Middle frontal gyrus (tissue), 1 donor: ENCODE data around the gene ARHGDIG.
A peak's percentile ranks its signal among the peaks of the same experiment; 100 is the strongest.

Experiments
- DNase-seq: peaks from one replicate; pipeline ENCODE4 v3.0.0-alpha.2; 2015; ENCODE audit warnings: low spot score; ENCODE audit errors: extremely low spot score

ARHGDIG gene

DNA sequence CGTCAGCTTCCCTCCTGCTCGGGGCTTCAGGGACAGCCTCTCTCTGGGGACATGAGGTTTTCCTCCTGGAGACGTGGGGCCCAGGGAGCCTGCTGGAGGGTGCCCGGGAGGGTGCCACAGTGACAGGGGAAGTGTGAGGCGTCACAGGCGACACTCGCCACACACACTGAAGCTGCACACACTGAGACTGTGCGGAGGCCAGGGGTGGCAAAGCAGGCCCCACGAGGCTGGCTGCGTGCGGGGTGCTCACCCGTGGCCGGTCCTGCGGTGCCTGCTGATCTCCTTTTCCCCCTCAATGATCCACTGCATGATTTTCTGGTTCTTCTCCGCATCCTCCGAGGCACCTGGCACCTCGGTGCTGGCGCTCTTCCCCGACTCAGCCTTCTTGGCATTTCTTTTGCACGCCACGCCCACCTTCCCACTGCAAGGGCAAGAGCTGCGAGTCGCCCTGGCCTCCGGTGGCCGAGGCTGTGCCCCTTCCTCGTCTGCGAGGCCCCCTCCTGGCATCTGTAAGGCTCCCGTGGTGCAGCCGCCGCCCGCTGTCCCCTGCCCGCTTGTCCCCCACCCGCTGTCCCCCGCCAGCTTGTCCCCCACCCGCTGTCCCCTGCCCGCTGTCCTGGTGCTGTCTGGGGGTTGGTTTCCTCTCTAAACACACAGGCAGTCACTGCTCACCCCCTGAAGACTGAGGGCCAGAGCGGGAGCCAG, 16.6 kb downstream of the ARHGDIG start:
- DNase-seq = no peak

DNA sequence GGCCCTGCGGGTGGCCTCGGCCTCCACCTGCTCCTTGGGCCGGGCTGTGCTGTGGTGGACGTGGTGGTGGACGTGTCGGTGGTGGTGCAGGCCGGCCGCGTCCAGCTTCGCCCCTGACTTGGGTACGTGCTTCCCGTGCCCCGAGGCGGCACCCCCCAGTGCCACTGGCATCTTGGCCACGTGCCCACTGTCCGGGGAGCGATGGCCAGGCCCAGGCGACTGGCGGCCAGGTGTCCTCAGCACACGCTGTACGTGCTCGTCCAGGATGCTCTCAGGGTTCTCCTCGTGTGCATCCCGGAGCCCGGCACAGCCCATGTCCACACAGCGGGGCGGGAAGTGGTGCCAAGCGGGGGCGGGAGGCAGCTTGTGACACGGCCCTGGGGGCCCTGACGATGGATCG, 17.4 kb downstream of the ARHGDIG start:
- DNase-seq = no peak

GRCh38 chr16:301235-301634, 20.8 kb downstream of the ARHGDIG start:
- DNase-seq = no peak

GRCh38 chr16:301950-302349, 21.6 kb downstream of the ARHGDIG start:
- DNase-seq = no peak

- no peak for DNase-seq
Measured at GRCh38 chr16:303760-304505, 23.5 kb downstream of the ARHGDIG start.

GRCh38 chr16:305916-306626, 25.7 kb downstream of the ARHGDIG start:
- no peak for DNase-seq

DNA sequence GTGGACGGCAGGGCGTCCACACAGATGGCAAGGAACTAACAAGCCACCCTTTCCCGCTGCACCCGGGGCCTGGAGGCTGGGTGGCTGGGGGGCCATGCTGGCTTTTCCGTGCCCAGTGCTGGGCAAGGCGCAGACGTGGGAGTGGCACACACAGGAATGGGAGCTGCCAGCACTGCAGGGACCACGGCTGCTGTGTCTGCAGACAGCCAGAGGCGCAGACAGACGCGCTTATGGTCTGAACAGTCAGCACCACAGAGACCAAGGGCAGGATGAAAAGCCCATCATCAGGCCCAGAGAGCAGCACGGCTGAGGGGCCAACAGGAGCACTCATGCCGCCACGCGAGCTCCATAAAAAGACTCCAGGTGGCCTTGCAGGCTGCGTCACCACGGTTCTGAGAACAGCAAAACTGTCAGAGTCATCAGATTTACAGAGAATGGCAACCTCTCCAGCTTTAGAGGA, 26.6 kb downstream of the ARHGDIG start:
- DNase-seq = peak; percentile 46

DNA sequence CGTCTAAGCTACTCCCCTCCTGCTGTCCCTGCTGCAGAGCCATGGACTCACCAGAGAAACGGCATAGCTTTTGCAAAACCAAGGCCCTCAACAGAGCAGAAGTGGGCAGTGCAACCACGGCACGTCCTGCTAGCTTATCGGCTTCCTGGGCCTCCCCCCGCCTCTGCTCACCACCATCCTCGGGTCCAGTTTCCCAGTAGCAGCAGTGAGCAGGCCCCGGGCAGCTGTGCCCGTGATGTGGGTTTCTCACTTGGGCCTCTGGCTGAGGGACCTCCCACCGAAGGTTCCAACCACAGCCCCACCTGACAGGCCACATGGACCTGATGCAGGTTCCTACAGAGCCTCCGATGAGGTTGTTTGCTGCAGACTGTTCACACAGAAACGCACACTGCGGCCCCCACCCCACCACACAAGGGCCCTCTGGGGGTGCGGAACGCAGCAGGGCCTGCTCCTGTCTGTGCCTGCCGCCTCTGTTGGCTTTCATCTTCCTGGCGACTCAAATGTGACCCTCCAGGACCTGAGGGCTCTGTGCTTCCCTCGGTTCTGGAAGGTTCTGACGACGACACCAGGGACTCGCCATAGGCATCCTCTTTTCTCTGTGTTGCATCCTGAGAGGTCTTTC, 27.4 kb downstream of the ARHGDIG start:
- DNase-seq = no peak

DNA sequence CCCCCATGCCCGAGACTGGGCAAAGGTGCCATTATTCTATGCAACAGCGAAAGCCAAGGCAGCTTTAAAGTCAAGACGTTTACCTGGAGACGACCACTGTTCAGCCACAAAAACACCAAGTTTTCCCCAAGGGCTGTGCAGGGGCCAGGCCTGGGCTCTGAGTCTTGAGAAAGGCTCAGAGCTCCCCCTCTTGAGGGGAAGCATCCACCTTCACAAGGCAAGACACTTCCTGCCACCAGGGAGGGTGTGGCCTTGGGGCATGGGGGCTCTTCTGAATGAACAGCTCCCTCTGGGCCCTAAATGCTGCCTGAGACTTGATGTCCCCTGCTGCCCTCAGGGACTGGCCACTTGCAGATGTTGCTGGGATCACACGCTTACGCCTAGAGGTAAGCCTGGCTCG, 29.1 kb downstream of the ARHGDIG start:
- DNase-seq = no peak

- no peak for DNase-seq
Measured at GRCh38 chr16:311725-312124, 31.3 kb downstream of the ARHGDIG start.

DNA sequence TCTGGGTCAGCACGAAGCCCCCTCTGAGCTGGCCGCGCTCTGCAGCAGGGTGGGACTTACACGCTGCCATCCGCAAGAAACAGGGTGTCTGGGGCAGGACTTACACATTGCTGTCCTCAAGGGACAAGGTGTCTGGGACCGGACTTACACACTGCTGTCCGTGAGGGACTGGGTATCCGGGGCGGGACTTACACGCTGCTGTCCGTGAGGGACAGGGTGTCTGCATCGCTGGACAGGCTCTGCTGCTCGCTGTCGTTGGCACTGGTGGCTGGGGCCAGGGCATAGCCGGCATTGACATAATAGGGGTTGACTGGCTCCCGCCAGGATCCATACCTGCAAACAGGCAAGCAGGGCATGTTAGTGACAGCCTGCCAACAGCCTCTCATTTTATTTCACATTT, 34.0 kb downstream of the ARHGDIG start:
- DNase-seq = no peak

DNA sequence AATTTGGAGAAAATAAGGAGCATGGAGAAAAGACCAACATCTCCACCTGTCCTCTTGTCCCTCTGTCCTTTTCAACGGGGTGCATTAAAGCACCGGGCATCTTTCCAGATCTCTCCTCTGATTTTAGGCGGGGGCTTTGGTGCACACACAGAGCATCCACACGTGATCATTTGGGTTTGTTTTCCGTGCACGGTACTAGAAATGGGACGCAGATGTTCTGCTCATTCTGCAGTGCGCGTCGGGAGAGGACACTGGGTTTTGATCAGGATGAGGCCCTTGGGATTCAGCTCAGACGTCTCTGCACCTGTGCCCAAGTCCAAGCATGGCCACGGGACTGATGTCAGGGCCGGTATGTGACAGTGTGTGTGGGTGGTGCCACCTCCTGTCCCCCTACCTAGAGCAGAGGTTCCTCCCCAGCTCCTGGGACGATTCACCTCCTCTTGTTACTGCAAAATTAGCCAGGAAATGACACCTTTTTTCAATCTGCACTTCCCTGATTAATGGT, 34.5 kb downstream of the ARHGDIG start:
- no peak for DNase-seq

GRCh38 chr16:316741-317464, 36.5 kb downstream of the ARHGDIG start:
- no peak for DNase-seq

- no peak for DNase-seq
Measured at GRCh38 chr16:317583-317982, 37.2 kb downstream of the ARHGDIG start.

GRCh38 chr16:318628-319027, 38.2 kb downstream of the ARHGDIG start:
- no peak for DNase-seq

DNA sequence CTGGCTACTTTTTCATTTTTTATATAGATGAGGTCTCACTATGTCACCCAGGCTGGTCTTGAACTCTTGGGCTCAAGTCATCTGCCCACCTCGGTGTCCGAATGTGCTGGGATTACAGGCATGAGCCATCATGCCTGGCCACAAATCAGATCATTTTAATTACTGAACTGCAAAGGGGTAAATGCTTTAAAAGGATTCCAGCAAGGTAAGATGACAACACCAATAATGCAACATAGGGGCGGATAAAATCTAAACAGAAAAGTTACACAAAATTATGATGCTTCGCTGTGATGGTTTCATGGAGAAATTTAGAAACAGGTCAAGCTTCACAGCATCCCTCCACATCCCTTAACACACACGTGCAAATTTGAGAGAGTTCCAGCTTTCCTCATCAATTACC, 39.8 kb downstream of the ARHGDIG start:
- DNase-seq = no peak

DNA sequence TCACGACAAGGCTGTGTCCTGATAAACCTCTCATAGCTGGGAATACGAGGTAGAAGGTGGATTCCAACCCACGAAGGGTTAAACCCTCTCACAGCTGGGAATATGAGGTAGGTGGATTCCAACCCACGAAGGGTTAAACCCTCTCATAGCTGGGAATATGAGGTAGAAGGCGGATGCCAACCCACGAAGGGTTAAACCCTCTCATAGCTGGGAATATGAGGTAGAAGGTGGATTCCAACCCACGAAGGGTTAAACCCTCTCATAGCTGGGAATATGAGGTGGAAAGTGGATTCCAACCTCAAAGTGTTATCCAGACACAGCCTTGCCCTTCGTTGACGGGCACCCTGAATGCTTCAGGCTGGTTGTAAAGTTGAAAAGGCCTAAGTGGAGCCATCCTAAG, 41.1 kb downstream of the ARHGDIG start:
- no peak for DNase-seq

DNA sequence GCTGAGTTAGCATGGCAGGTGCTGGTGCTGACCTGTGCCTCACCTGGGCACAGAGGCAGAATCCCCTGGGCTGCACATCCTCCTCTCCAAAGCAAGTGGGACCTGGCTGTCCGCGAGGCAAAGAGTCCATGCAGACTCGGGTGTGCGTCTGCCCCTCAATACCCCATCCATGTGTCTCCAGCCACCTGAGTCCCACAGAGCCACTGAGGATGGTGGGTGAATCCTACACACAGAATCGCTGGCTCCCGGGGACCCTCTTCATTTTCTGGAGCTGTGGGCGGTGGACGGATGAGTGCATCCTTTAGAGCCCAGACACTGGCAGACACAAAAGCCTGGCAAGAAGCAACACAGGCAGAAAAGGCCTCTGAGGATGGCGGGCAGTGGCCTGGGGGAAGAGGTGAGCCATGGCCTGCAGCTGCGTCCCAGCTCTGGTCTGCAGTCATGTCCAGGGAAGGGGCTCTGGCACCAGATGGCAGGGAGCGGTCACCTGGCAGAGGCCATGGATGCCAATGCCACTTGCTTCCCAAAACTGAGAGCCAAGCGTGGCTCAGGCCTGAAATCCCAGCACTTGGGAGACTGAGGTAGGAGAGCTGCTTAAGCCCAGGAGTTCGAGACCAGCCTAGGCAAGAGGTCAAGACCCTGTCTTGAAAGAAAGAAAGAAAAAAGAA, 42.2 kb downstream of the ARHGDIG start:
- DNase-seq = no peak

GRCh38 chr16:324201-324450, 43.7 kb downstream of the ARHGDIG start:
- DNase-seq = no peak

DNA sequence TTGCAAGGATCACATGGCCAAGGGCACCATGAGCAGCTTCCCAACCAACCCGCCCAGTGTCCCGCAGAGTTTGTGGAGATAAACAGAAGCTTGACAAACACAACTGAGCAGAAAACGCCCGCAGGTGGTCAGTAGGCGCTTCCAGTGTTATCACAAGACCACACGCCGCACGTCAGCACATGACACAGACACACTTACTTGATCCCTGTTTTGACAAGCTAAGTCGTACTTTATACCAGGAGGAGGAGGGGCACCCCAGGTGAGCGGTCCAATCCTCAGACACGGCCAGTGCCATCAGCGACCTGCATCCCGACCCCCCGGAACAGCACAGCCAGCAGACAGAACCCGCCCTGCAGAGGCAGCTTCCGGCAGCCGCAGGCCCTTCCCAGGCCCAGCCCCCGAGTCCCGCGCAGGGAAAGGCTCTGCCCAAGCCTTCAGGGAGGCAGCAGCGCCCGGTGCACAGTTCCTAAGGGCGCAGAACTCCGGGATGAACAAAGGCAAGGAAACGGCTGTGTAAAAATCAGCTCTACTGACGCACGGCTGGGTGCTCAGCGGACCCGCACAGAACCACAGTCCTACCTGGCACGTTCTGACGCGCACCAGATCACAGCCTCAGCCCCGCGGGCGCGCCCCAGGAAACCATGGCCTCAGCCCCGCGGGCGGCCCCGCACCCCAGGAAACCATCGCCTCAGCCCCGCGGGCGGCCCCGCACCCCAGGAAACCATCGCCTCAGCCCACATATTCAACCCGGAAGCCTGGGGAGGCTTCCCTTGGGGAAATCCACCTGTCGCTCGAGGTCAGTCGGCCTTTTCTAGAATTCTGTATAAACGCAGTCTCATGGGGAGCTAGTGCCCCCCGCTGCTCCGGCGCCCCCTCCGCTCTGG, 44.3 kb downstream of the ARHGDIG start:
- no peak for DNase-seq
